GM12801 (cell line): Measurements from ENCODE around the gene LILRA6.
"Not testable (repeated sequence)": the region's sequence is repeated elsewhere in the genome, so short reads cannot be mapped to it uniquely, and the experiment has no call there.

Experiments used
- TF ChIP-seq, protein P1 (sequence below): IDR thresholded peaks from one replicate; pipeline ENCODE4 v1.5.1; 2011; ENCODE audit warnings: control low read depth; ENCODE audit not compliant: insufficient read length; ENCODE audit errors: extremely low read depth

LILRA6 gene

DNA sequence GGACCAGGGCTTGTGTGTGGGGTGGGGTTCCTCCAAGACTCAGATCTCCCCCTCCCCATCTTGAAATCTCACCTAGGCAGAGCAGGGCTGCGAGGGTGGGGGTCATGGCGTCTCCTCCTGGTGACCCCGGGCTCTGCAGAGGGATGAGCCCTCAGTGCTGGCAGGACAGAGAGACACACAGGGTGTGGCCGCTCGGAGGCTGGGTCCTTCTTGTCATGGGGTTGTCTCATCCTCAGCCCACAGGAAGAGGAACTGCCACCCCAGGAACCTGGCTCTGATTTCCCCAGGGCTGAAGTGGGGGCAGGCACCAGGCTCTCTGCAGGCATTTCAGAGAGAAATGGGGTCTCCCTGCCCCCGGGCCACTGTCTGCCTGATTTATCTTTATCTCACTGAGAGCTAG lies at the start of gene LILRA6:
TSS of gene LILRA6 (minus strand) at position 145 of the 400 bp plus-strand sequence.
- TF ChIP-seq, protein P1, sequence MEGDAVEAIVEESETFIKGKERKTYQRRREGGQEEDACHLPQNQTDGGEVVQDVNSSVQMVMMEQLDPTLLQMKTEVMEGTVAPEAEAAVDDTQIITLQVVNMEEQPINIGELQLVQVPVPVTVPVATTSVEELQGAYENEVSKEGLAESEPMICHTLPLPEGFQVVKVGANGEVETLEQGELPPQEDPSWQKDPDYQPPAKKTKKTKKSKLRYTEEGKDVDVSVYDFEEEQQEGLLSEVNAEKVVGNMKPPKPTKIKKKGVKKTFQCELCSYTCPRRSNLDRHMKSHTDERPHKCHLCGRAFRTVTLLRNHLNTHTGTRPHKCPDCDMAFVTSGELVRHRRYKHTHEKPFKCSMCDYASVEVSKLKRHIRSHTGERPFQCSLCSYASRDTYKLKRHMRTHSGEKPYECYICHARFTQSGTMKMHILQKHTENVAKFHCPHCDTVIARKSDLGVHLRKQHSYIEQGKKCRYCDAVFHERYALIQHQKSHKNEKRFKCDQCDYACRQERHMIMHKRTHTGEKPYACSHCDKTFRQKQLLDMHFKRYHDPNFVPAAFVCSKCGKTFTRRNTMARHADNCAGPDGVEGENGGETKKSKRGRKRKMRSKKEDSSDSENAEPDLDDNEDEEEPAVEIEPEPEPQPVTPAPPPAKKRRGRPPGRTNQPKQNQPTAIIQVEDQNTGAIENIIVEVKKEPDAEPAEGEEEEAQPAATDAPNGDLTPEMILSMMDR: not testable (repeated sequence)

DNA sequence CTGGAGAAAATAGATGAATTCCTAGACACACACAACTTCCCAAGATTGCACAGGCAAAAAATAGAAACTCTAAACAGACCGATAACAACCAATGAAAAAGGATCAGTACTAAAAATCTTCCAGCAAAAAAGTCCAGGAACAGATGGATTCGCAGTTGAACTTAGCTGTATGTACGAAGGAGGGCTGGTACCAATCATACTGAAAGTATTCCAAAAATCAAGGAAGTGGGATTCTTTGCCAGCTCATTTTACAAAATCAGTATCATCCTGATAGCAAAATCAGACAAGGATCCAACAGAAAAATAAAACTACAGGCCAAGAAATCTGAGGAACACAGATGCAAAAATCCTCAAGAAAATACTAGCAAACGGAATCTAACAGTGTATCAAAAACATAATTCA lies 44.9 kb upstream of the LILRA6 start:
- TF ChIP-seq, protein P1: no peak

DNA sequence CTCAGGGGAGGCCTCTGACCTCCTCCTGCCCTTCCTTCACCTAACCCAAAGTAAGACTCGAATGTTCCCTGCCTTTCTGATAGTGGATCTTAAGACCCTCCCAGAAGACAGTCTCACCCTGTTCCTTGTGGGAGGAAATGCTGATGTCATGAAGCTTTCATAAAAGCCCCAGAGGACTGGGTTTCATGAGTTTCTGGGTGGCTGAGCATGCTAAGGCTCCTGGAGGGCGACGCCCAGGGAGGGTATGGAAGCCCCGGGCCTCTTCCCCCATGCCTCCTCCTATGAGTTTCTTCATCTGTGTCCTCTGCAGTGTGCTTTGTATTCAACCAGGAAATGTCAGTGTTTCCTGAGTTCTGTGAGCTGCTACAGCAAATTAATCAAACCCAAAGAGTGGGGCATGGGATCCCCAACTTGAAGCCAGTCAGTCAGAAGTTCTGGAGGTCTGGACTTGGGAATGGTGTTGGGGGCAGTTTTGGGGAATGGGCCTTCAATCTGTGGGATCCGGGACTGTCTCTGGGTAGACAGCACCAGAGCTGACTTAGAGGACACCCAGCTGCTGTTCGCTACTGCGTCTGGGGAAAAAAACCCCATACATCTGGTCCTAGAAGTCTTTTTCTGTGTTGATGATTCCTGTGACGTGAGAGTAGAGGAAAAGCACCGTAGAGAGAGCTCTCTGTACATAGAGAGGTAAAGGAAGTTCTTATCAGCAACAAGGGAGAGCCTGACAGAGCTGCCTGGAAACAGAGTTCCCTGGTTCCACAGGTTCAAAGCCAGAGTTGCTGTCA lies 40.3 kb upstream of the LILRA6 start:
- TF ChIP-seq, protein P1: no peak

DNA sequence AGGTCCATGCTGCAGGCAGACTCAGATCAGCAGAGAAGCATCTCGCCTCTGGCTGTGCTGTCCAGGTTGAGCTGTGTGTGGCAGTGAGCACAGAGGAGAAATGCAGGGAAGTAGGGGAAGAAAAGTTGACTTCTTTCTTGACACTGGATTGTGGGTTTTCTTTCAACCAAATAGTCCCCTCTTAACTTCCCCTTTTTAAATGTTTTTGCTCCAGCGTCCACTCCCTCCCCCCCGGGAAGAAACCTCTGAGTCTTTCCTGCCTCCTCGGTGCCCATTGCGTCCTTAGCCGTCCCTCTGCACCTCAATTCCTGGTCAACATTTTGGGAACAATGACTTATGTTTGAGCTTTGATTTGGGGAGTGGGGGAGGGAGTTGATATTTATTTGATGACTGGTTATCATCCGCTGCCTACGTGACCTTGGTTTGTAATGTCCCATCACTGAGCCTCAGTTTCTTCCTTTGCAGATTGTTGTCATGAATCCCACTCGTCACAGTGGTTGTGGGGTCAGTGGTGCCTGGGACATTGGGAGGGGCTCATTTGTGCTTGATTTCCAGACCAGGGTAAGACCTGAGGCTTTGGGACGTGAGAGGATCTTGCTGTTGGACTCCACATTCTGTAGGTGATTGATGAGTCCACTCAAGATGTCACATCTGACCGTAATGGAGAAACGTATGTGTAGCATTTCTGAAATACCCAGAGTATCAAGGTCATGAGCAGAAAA lies 38.6 kb upstream of the LILRA6 start, which contains the start of gene LILRB2:
TSS of gene LILRB2 (minus strand) at position 104 of the 722 bp plus-strand sequence. CDS start 614 bp downstream, outside the sequence.
- TF ChIP-seq, protein P1: no peak

DNA sequence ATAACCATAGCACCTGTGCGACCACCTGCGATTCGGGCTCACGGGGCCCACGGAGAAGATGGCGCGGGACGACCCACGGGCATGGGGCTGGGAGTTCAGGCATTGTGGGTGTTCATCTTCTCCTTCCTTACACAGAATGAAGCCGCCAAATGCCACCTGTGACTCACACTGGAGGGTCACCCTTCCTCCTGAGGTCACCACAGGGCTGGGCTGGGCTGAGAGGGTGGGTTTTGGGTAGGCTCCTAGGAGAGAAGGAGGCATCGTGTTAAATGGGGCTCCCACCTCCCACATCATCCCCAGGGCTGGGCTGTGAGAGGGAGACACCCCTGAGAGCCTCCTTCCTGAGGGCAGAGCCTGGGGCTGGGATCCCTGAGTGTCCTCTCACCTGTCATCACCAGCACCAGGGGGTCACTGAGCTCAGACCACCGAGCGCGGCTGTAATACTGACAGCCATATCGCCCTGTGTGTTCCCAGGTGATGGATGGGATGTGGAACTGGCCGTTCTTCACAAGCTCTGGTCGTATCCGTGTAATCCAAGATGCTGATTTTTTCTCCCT lies 36.9 kb upstream of the LILRA6 start:
- TF ChIP-seq, protein P1: no peak

DNA sequence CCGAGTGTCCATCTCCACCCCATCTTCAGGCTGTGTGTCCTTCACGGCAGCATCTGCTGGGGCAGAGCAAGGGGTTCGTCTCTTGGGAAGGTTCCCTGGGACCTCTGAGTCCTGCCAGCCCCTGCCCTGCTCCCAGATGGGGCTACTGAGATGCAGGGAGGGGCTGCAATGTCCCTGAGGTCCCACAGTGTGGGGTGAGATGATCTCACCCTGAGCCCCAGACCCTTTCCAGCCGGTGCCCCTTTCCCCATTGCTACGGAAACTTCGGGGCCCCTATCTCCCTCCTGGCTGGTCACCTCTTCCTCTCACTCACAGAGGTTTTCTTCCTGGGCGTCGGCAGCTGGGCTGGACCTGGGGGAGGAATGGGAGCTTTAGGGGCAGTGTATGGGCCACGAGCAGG lies 33.4 kb upstream of the LILRA6 start:
- TF ChIP-seq, protein P1: no peak

DNA sequence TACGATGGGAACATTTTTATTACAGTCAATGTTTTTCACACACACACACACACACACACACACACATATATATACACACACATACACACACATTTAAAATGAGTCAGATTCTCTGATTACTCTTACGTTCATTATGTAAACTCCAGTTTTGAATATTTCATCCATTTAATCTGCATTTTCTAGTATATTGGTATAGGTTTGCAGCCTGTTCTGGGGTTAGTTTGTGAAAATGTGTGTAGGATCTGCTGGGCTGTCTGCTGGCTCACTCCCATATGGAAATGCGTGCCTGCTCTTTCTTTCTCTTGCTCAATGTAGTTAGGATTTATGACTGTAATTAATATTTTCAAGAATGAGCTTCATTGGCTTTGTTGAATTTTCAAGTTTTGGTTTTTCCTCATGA lies 31.2 kb upstream of the LILRA6 start:
- TF ChIP-seq, protein P1: no peak
